IMR-90 (cell line): ENCODE results near the gene KDF1.

Experiments used
- CTCF ChIP-seq: conservative IDR thresholded peaks from 2 replicates; pipeline ENCODE4 v1.5.1; 2012; ENCODE audit warnings: mild to moderate bottlenecking, low read depth, low read length, improper control_type of control experiment
- ELK1 ChIP-seq: fragments of 150-350 bp; IDR thresholded peaks from 2 replicates; pipeline ENCODE4 v1.6.1; 2016; ENCODE audit warnings: low read depth, mild to moderate bottlenecking, low read length, moderate library complexity, borderline replicate concordance
- FOS ChIP-seq: fragments of 150-350 bp; IDR thresholded peaks from 2 replicates; pipeline ENCODE4 v1.6.1; 2016; ENCODE audit warnings: low read depth, low read length
- MAZ ChIP-seq: IDR thresholded peaks from 2 replicates; pipeline ENCODE4 v1.6.1; 2012; ENCODE audit warnings: low read depth, mild to moderate bottlenecking, low read length, improper control_type of control experiment, moderate library complexity, borderline replicate concordance
- MXI1 ChIP-seq: IDR thresholded peaks from 2 replicates; pipeline ENCODE4 v1.6.1; 2012; ENCODE audit warnings: low read depth, mild to moderate bottlenecking, low read length, moderate library complexity, borderline replicate concordance
- NFE2L2 ChIP-seq: fragments of 150-350 bp; IDR thresholded peaks from 2 replicates; pipeline ENCODE4 v1.6.1; 2016; ENCODE audit warnings: low read depth, mild to moderate bottlenecking, low read length
- POLR2A ChIP-seq: IDR thresholded peaks from 2 replicates; pipeline ENCODE4 v1.6.1; 2012; ENCODE audit warnings: mild to moderate bottlenecking, low read depth, low read length
- RAD21 ChIP-seq: IDR thresholded peaks from 2 replicates; pipeline ENCODE4 v1.6.1; 2012; ENCODE audit warnings: low read length, improper control_type of control experiment
- RCOR1 ChIP-seq: IDR thresholded peaks from 2 replicates; pipeline ENCODE4 v1.6.1; 2012; ENCODE audit warnings: mild to moderate bottlenecking, low read length, improper control_type of control experiment; ENCODE audit not compliant: insufficient replicate concordance
- SMC3 ChIP-seq: fragments of 150-350 bp; IDR thresholded peaks from 2 replicates; pipeline ENCODE4 v1.6.1; 2016; ENCODE audit warnings: low read depth, mild to moderate bottlenecking, antibody characterized with exemption, low read length, moderate library complexity
- USF2 ChIP-seq: fragments of 150-350 bp; IDR thresholded peaks from 2 replicates; pipeline ENCODE4 v1.6.1; 2017; ENCODE audit warnings: mild to moderate bottlenecking, antibody characterized with exemption, low read length, low read depth

GRCh38 chr1:26950602-26951001, 9.7 kb downstream of the KDF1 start:
- no peak for TF ChIP-seq POLR2A
- TF ChIP-seq MAZ = no peak
- TF ChIP-seq CTCF = no peak
- no peak for TF ChIP-seq RCOR1
- TF ChIP-seq USF2 = no peak
- TF ChIP-seq FOS = no peak
- TF ChIP-seq MXI1 = no peak
- no peak for TF ChIP-seq RAD21
- no peak for TF ChIP-seq NFE2L2
- no peak for TF ChIP-seq SMC3
- no peak for TF ChIP-seq ELK1
